GM18909 (cell line): ENCODE data around the gene RPL19.

Experiments
- ATAC-seq: cut with Tn5 transposase; IDR thresholded peaks from one replicate; pipeline ENCODE4 v1.9.1; 2021; ENCODE audit warnings: mild to moderate bottlenecking; ENCODE audit not compliant: unreplicated experiment, poor library complexity

RPL19 gene

GRCh38 chr17:39222866-39223834 is 23.1 kb downstream of the RPL19 start:
- ATAC-seq, result no peak

DNA sequence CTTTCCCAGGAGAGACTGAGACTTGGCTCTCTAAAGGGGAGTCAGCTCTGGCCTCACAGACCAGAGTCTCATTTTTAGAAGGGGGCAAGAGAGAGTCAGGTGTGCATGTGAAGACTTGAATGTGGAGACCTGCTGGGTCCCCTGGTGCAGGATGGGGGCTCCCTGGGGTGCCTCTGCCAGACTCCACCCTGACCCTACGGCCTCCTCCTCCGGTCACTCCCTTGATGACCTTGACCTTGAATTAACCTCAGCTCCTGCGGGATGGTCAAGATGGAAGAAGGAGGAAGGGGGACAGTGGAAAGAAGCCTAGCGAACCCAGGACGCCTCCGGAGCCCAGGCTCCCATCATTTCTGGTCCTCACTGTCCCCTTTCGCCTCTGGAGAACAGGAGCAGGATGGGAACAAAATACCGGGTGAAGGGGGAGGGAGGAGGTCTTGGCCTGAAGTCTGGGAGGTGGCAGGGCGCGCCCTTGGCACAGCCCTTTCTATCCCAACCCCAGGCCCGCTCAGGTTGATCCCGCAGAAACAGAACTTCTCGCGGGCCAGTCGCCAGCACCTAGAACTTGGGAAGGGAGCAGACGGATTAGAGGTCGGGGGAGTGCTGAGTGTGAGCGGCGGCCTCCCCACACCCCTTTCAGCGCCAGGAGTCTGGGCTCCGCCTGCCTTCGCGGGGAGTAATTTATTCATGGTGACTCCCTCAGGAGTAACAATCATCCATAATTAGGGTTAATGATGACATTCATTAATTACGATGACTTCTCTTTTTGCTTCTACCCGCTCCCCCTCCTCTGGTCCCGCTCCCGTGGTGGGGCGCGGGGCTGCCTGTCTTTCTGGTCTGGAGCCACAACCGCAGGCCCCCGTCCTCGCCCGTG is 24.1 kb downstream of the RPL19 start:
- ATAC-seq, result no peak

GRCh38 chr17:39224778-39225307 is 24.8 kb downstream of the RPL19 start:
- ATAC-seq, result no peak

DNA sequence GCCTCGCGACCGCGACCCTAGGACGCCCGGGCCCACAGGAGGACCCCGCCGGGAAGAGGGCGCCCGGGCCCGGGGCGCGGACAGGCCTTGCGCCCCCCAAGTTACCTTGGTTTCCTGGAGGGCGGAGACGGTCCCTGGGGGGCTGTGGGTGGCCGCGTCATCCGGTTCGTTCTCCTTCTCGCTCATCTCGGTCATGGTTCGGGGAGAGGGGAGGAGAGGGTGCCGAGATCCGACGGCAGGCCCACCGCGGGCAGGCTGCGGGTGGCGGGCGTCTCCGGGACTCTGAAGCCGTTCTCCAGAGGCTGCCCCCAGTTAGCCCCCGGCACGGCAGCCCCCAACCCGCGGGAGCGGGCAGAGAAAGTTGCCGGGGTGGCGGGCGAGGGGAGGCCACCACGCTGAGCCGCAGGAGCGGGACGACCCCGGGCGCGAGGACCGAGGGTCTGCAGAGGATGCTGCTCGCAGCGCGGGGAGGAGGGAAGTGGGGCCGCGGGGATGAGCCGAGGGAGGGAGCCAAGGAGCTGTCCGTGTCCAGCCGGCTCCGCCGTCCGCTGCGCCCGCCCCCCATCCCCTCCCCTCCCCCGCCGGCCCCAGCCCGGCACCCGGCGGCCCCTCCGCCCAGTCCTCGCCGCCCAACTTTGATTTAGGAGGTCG is 25.4 kb downstream of the RPL19 start, which contains the start of gene STAC2:
Gene STAC2, minus strand, starts transcription at position 638 of the 651 bp plus-strand sequence. Its CDS starts 443 bp downstream, at position 195.
- no peak for ATAC-seq

DNA sequence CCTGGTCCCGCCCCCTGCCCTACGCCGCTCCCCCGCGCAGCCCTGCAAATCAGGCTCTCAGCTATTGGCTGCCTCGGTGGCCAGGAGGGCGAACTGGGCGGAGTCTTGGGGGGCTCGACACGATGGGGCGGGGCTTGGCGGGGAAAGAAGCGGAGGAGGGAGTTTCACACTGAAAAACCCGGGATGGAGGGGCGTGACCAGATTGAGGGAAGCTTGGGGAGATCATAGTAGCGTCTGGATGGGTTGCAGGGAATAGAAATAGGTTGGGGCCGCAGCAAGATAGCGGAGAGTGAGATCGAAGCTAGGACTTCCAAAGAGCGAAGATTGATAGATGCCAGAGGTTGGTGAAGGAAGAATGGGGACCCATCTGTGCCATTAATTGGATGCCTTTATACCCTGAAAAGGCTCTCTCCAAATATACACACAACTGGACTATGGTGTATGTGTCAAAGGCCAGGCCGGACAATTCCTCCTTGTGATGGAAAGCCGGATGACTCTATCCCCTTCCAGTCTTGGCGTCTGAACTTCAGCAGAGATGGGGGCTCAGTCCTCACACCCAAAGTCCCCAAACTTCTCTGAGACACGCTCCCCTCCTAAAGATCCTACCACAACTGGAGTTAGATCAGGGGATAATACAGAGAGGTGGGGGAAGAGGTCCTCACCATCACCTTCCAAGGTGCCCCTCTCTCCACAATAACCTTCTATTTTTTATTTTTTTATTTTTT is 26.0 kb downstream of the RPL19 start:
- no peak for ATAC-seq

DNA sequence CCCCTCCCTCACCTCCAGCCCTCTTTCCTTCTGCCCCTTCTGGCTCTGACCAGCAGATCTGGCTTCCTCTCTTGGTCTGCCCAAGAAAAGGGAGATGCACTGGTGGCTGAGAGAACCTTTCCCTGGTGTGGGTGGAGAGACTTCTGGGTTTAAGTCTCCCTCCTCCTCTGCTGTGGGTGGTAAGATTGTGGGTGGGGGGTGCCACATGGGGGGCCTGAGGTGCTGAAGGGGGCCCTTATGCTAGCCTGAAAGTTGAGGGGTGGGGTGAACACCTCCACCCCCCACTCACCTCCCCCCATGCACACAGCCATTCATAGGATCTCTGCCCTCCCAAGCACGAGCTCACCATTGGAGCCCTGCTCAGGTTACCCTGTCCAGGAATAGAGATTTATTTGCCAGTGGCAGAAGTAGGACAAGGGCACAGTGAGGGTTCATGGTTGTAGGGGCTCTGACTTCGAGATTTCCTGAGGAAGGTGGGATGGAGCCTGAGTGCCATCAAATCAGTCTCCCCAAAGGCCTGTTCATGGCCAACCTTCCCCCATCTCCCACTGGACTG is 27.4 kb downstream of the RPL19 start:
- ATAC-seq, result no peak

GRCh38 chr17:39229274-39229913 is 29.3 kb downstream of the RPL19 start:
- no peak for ATAC-seq

DNA sequence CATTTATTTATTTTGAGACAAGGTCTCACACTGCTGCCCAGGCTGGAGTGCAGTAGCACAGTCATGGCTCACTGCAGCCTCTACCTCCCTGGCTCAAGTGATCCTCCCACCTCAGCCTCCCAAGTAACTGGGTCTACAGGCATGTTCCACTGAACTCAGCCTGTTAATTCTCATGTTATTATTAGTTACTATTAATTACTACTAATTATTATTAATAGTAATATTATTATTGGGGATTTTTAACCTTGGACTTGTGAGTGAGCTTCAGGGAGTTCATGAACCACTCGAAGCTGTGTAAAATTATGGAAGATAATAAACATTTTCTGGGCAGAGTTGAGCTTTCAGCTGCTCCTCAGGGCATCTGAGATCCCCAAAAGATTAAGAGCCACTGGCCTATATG is 30.3 kb downstream of the RPL19 start:
- ATAC-seq, result no peak

GRCh38 chr17:39231091-39231561 is 31.0 kb downstream of the RPL19 start:
- no peak for ATAC-seq

GRCh38 chr17:39231591-39232551 is 31.8 kb downstream of the RPL19 start:
- no peak for ATAC-seq

GRCh38 chr17:39235555-39236449 is 35.7 kb downstream of the RPL19 start:
- no peak for ATAC-seq

- ATAC-seq, result no peak
Measured at GRCh38 chr17:39236450-39236927, 36.4 kb downstream of the RPL19 start.

GRCh38 chr17:39236981-39237441 is 36.9 kb downstream of the RPL19 start:
- no peak for ATAC-seq

DNA sequence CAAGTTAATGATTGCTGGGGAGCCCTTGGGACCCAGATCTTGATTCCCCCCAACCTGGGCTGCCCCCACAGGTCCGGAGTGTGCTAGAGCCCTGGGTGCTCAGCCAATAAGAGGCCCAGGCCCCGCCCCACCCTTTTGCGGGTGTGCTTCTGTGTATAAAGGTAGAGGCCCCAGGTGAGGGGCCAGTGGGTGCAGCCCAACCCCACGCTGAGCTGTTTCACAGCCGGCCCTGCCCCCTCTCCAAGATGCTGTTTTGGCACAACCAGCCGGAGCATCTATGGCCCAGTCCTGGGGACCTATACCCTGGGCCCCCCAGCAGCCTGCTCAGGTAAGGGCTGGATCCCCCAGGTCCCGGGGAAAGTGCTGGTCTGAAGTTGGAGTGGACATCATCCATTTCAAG is 37.5 kb downstream of the RPL19 start:
- ATAC-seq, result no peak

- ATAC-seq, result no peak
Measured at GRCh38 chr17:39238311-39238972, 38.4 kb downstream of the RPL19 start.
